GM12865 (cell line): ENCODE results near the gene CCDC80.

Source experiments
- DNase-seq: peaks from one replicate; pipeline ENCODE4 v3.0.0; 2010; ENCODE audit warnings: low read depth
- H3K4me3 ChIP-seq: 2 replicates; pipeline ENCODE4 v1.5.1; 2011; ENCODE audit warnings: mild to moderate bottlenecking, low read depth, low read length, control low read depth
- CTCF ChIP-seq: IDR thresholded peaks from 2 replicates; pipeline ENCODE4 v1.5.1; 2011; ENCODE audit warnings: low read length, control low read depth, low read depth, inconsistent platforms; ENCODE audit not compliant: insufficient read depth; ENCODE audit errors: missing control alignments

Gene CCDC80

GRCh38 chr3:112623717-112624116, 17.2 kb downstream of the CCDC80 start:
- H3K4me3 ChIP-seq, result no peak overlapping the region
- no peak for TF ChIP-seq CTCF
- no peak for DNase-seq

- H3K4me3 ChIP-seq, result no peak overlapping the region
- no peak for TF ChIP-seq CTCF
- no peak for DNase-seq
Observed at GRCh38 chr3:112623213-112623612, 17.7 kb downstream of the CCDC80 start.

- no peak for TF ChIP-seq CTCF
- DNase-seq, result no peak
Observed at GRCh38 chr3:112619295-112619694, 21.6 kb downstream of the CCDC80 start.

GRCh38 chr3:112617285-112617684, 23.7 kb downstream of the CCDC80 start:
- no peak for DNase-seq
- no peak for TF ChIP-seq CTCF
- H3K4me3 ChIP-seq, result no peak overlapping the region

More at GRCh38 chr3:112619295-112619694, 21.6 kb downstream of the CCDC80 start:
- H3K4me3 ChIP-seq, result no peak overlapping the region

- no peak for TF ChIP-seq CTCF
- no peak overlapping the region for H3K4me3 ChIP-seq
- no peak for DNase-seq
Observed at GRCh38 chr3:112615989-112616731, 24.8 kb downstream of the CCDC80 start.

GRCh38 chr3:112611752-112612515, 29.0 kb downstream of the CCDC80 start:
- H3K4me3 ChIP-seq, result no peak overlapping the region
- DNase-seq, result no peak
- TF ChIP-seq CTCF, result no peak

GRCh38 chr3:112610121-112610520, 30.8 kb downstream of the CCDC80 start:
- no peak for TF ChIP-seq CTCF
- no peak for DNase-seq
- H3K4me3 ChIP-seq, result no peak overlapping the region
